SK-N-SH (cell line): ENCODE results near the gene ADAMTS16. TPM values are rescaled to one million over a fixed set of nuclear protein-coding genes. Genes with fewer than 3 reads are reported as not detected.

Source experiments
- CTCF ChIA-PET: fragments of 300-600, 350-600 bp; formaldehyde crosslinking; extraction: SDS; loops from one replicate; lab custom pipeline; 2021; lab: Yijun Ruan, JAX
- POLR2A ChIA-PET: fragments of 350-600 bp; sonication (Branson Sonifier 250); formaldehyde crosslinking; extraction: SDS; loops from one replicate; lab custom pipeline; 2020; ENCODE audit warnings: antibody characterized with exemption, inconsistent platforms; lab: Yijun Ruan, JAX
- DNase-seq: peaks from one replicate; pipeline ENCODE4 v3.0.0; 2012
- H2AFZ ChIP-seq: fragments of 200-600 bp; sonication (generic); 2 replicates; pipeline ENCODE4 v1.8.1; 2016; ENCODE audit warnings: antibody characterized with exemption, mild to moderate bottlenecking, low read depth
- H3F3A ChIP-seq: fragments of 200-600 bp; sonication (generic); replicated peaks from 2 replicates; pipeline ENCODE3; 2016; ENCODE audit warnings: antibody characterized with exemption, mild to moderate bottlenecking; ENCODE audit not compliant: insufficient read depth
- H3K27ac ChIP-seq, 2 experiments: fragments of 200-500 bp in 1 of 2; fragments of 200-600 bp in 1 of 2; sonication (Bioruptor generic) in 1 of 2; sonication (generic), shearing (Covaris generic) in 1 of 2; 2 replicates each; pipeline versions ENCODE4 v1.5.1 to v1.6.1; 2014 to 2016; ENCODE audit warnings: low read depth in 2 of 2, inconsistent platforms in 1 of 2, low read length in 1 of 2, mild to moderate bottlenecking in 1 of 2, mixed read lengths in 1 of 2
- H3K27me3 ChIP-seq: fragments of 200-600 bp; sonication (generic), shearing (Covaris generic); 2 replicates; pipeline ENCODE4 v1.6.1; 2016; ENCODE audit warnings: mixed run types; ENCODE audit not compliant: insufficient read depth
- H3K36me3 ChIP-seq, 2 experiments: fragments of 200-500 bp in 1 of 2; fragments of 200-600 bp in 1 of 2; sonication (Bioruptor generic) in 1 of 2; sonication (generic) in 1 of 2; replicated peaks in 1 of 2; 2 replicates each; pipeline versions ENCODE3 to v1.5.1; 2014 to 2016; ENCODE audit warnings: low read length in 1 of 2, mild to moderate bottlenecking in 1 of 2; ENCODE audit not compliant: insufficient read depth in 2 of 2, control insufficient read depth in 1 of 2
- H3K4me1 ChIP-seq, 2 experiments: fragments of 200-500 bp in 1 of 2; fragments of 200-600 bp in 1 of 2; sonication (Bioruptor generic) in 1 of 2; sonication (generic), shearing (Covaris generic) in 1 of 2; 2 replicates each; pipeline versions ENCODE4 v1.5.1 to v1.6.1; 2014 to 2016; ENCODE audit warnings: low read depth in 1 of 2, low read length in 1 of 2, mixed run types in 1 of 2; ENCODE audit not compliant: insufficient read depth in 2 of 2, control insufficient read depth in 1 of 2
- H3K4me2 ChIP-seq: fragments of 200-600 bp; sonication (generic), shearing (Covaris generic); 2 replicates; pipeline ENCODE4 v1.6.1; 2017; ENCODE audit warnings: mixed run types
- H3K4me3 ChIP-seq, 2 experiments: fragments of 200-500 bp in 1 of 2; fragments of 200-600 bp in 1 of 2; sonication (Bioruptor generic) in 1 of 2; sonication (generic), shearing (Covaris generic) in 1 of 2; 2 replicates each; pipeline versions ENCODE4 v1.5.1 to v1.8.1; 2014 to 2016; ENCODE audit warnings: low read depth in 2 of 2, inconsistent platforms in 1 of 2, low read length in 1 of 2, mild to moderate bottlenecking in 1 of 2, mixed read lengths in 1 of 2, moderate library complexity in 1 of 2
- H3K79me2 ChIP-seq: fragments of 200-600 bp; sonication (generic); 2 replicates; pipeline ENCODE4 v1.8.1; 2017; ENCODE audit warnings: mild to moderate bottlenecking; ENCODE audit not compliant: insufficient read depth
- H3K9ac ChIP-seq: fragments of 200-600 bp; sonication (generic); 2 replicates; pipeline ENCODE4 v1.6.1; 2017; ENCODE audit warnings: mixed run types
- H3K9me2 ChIP-seq: fragments of 200-600 bp; sonication (generic); 2 replicates; pipeline ENCODE4 v1.6.1; 2017; ENCODE audit warnings: mixed run types
- H3K9me3 ChIP-seq: fragments of 200-600 bp; sonication (generic); 2 replicates; pipeline ENCODE4 v1.6.1; 2017; ENCODE audit warnings: mixed run types, mild to moderate bottlenecking, moderate library complexity
- H4K20me1 ChIP-seq: fragments of 200-600 bp; sonication (generic); 2 replicates; pipeline ENCODE4 v1.6.1; 2017; ENCODE audit warnings: mild to moderate bottlenecking, mixed run types; ENCODE audit not compliant: insufficient read depth
- CHD2 ChIP-seq: fragments of 150-350 bp; IDR thresholded peaks from 2 replicates; pipeline ENCODE4 v1.6.1; 2018; ENCODE audit warnings: low read length; ENCODE audit not compliant: partially characterized antibody
- ELF1 ChIP-seq: IDR thresholded peaks from 2 replicates; pipeline ENCODE4 v1.4.0; 2012
- EP300 ChIP-seq, 2 experiments: IDR thresholded peaks; 2 replicates each; pipeline versions ENCODE4 v1.4.0 to v1.6.1; 2012; ENCODE audit warnings: borderline replicate concordance in 1 of 2, low read depth in 1 of 2, low read length in 1 of 2
- FOSL2 ChIP-seq: IDR thresholded peaks from 2 replicates; pipeline ENCODE4 v1.4.0; 2012; ENCODE audit warnings: low read depth, mild to moderate bottlenecking, moderate library complexity, borderline replicate concordance
- FOXM1 ChIP-seq: IDR thresholded peaks from 2 replicates; pipeline ENCODE4 v1.4.0; 2012; ENCODE audit warnings: low read depth, mild to moderate bottlenecking
- GATA2 ChIP-seq: sonication (generic); formaldehyde crosslinking; IDR thresholded peaks from 2 replicates; pipeline ENCODE4 v1.5.0; 2020; ENCODE audit warnings: mild to moderate bottlenecking, missing genetic modification reagents
- MAX ChIP-seq: IDR thresholded peaks from 2 replicates; pipeline ENCODE4 v1.4.0; 2012; ENCODE audit warnings: low read depth
- MEF2A ChIP-seq: IDR thresholded peaks from 2 replicates; pipeline ENCODE4 v1.4.0; 2012; ENCODE audit warnings: low read depth, borderline replicate concordance
- NFIC ChIP-seq: IDR thresholded peaks from 2 replicates; pipeline ENCODE4 v1.4.0; 2012; ENCODE audit warnings: borderline replicate concordance
- POLR2AphosphoS5 ChIP-seq: IDR thresholded peaks from 2 replicates; pipeline ENCODE4 v1.6.1; 2012; ENCODE audit warnings: low read depth, low read length
- RAD21 ChIP-seq: IDR thresholded peaks from 2 replicates; pipeline ENCODE4 v1.6.1; 2012; ENCODE audit warnings: mild to moderate bottlenecking, low read length
- RCOR1 ChIP-seq: fragments of 150-350 bp; IDR thresholded peaks from 2 replicates; pipeline ENCODE4 v1.6.1; 2017; ENCODE audit warnings: antibody characterized with exemption, low read length
- REST ChIP-seq: IDR thresholded peaks from 2 replicates; pipeline ENCODE4 v1.6.1; 2012; ENCODE audit warnings: mild to moderate bottlenecking, low read depth, low read length, moderate library complexity
- TCF12 ChIP-seq: IDR thresholded peaks from 2 replicates; pipeline ENCODE4 v1.4.0; 2012
- YY1 ChIP-seq: IDR thresholded peaks from 2 replicates; pipeline ENCODE4 v1.4.0; 2012; ENCODE audit warnings: low read depth, mild to moderate bottlenecking
- ZBTB33 ChIP-seq: IDR thresholded peaks from 2 replicates; pipeline ENCODE4 v1.4.0; 2012; ENCODE audit warnings: low read depth, borderline replicate concordance
- WGBS: methylation state at CpG from one replicate; pipeline ENCODE4 v1.1.6; 2017; ENCODE audit warnings: low lambda C conversion rate; 5-methylcytosine and 5-hydroxymethylcytosine counted together
- polyA plus RNA-seq, 3 experiments: library from polyadenylated mRNA; depleted of rRNA; stranded (reverse); fragments of >200 nt; gene quantifications; 2 replicates each; pipeline ENCODE4 v1.2.3, GENCODE V29; 2012
- TF ChIP-seq, protein P1 (sequence below): fragments of 200-600 bp; sonication (generic); IDR thresholded peaks from 2 replicates; pipeline ENCODE4 v1.6.1; 2017; ENCODE audit warnings: antibody characterized with exemption, mild to moderate bottlenecking, moderate library complexity
- TF ChIP-seq, protein P2 (sequence below): IDR thresholded peaks from 2 replicates; pipeline ENCODE4; 2012

The ADAMTS16 gene
- polyA plus RNA-seq, 1 of the 3 experiments (the other 2 are of a cell fraction), result not detected

DNA sequence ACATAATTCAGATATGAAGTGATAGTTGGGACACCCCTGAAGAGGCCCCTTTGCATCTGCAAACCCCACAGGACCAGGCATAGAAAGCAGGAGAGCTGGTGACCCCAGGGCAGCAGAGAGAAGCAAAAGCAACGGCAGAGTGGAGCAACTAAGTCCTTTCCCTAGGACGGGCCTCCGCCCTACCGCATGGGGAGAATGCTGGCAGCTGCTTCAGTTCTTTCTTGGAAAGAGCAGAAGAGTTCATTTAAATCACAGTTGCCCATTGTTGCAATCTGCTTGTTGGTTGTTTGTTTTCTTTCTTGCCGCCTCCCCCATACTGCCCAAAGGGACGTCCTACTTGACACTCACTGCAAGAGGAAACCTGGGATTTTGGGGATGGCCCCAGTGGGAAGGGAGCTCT lies 126.2 kb downstream of the ADAMTS16 start:
- ChIA-PET CTCF (no interaction called here), POLR2A (no interaction called here)
- no peaks in the 10 kb centered on the region for H3K9me3 ChIP-seq

More for the DNA sequence above, 126.2 kb downstream of the ADAMTS16 start:
- TF ChIP-seq TCF12 (no peak), GATA2 (CRISPR knock-in tag) (no peak), MAX (no peak), YY1 (no peak), RCOR1 (no peak), RAD21 (no peak), POLR2AphosphoS5 (no peak), CHD2 (no peak), MEF2A (no peak), ELF1 (no peak), FOSL2 (no peak), NFIC (no peak), REST (no peak), EP300 (IDR thresholded peaks at IDR 0.05; ENCODE audit: borderline replicate concordance in 1 of 2, low read depth in 1 of 2, low read length in 1 of 2) (no peak), ZBTB33 (no peak), FOXM1 (no peak)
- TF ChIP-seq, protein P1, sequence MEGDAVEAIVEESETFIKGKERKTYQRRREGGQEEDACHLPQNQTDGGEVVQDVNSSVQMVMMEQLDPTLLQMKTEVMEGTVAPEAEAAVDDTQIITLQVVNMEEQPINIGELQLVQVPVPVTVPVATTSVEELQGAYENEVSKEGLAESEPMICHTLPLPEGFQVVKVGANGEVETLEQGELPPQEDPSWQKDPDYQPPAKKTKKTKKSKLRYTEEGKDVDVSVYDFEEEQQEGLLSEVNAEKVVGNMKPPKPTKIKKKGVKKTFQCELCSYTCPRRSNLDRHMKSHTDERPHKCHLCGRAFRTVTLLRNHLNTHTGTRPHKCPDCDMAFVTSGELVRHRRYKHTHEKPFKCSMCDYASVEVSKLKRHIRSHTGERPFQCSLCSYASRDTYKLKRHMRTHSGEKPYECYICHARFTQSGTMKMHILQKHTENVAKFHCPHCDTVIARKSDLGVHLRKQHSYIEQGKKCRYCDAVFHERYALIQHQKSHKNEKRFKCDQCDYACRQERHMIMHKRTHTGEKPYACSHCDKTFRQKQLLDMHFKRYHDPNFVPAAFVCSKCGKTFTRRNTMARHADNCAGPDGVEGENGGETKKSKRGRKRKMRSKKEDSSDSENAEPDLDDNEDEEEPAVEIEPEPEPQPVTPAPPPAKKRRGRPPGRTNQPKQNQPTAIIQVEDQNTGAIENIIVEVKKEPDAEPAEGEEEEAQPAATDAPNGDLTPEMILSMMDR, result no peak
- TF ChIP-seq, protein P2, sequence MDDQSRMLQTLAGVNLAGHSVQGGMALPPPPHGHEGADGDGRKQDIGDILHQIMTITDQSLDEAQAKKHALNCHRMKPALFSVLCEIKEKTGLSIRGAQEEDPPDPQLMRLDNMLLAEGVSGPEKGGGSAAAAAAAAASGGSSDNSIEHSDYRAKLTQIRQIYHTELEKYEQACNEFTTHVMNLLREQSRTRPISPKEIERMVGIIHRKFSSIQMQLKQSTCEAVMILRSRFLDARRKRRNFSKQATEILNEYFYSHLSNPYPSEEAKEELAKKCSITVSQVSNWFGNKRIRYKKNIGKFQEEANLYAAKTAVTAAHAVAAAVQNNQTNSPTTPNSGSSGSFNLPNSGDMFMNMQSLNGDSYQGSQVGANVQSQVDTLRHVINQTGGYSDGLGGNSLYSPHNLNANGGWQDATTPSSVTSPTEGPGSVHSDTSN, result no peak
- no peaks in the 10 kb centered on the region for H3K36me3 ChIP-seq
- H4K20me1 ChIP-seq, result no peaks in the 10 kb centered on the region
- DNase-seq, result no peak
- H3K4me2 ChIP-seq, result no peak overlapping the region
- H2AFZ ChIP-seq, result no peak overlapping the region
- peaks cover 9% of the 10 kb centered on the region for H3F3A ChIP-seq
- H3K27ac ChIP-seq, result no peak overlapping the region
- no peak overlapping the region for H3K9ac ChIP-seq
- no peaks in the 10 kb centered on the region for H3K79me2 ChIP-seq
- no peak overlapping the region for H3K4me3 ChIP-seq
- H3K4me1 ChIP-seq, result peaks cover 4 to 5% of the 10 kb centered on the region in 2 experiments; a peak in 2 of 4 replicates
- no peaks in the 10 kb centered on the region for H3K27me3 ChIP-seq
- WGBS, result 87% methylated on average over 6 of the region's 6 CpGs
- H3K9me2 ChIP-seq, result no peaks in the 10 kb centered on the region
